ENCODE results near the gene FAAP100. TPM values are rescaled to one million over a fixed set of nuclear protein-coding genes. Genes with fewer than 3 reads are reported as not detected.

The FAAP100 gene
- total RNA-seq, 1 experiment from 2014 or later: 34.0 TPM

- no peaks in the 10 kb centered on the region for H3K36me3 ChIP-seq (ENCODE audit: low read depth)
- no peak overlapping the region for H2AFZ ChIP-seq
- H3K4me1 ChIP-seq (replicated peaks; ENCODE audit: insufficient read depth): no peaks in the 10 kb centered on the region
- no peaks in the 10 kb centered on the region for H3K27me3 ChIP-seq (ENCODE audit: insufficient read depth, low read depth)
- no peaks in the 10 kb centered on the region for H3K9me2 ChIP-seq (ENCODE audit: insufficient read depth)
- CTCF ChIA-PET: interaction anchor here (0.7 kb wide), 1 partner anchor 267 kb away, joined by 3 read pairs; no protein-coding TSS in a partner anchor
- intact Hi-C loops (cut with micrococcal nuclease; ENCODE audit: unreplicated experiment): loop anchor here (5.0 kb wide), 1 partner anchor 503 kb away; no protein-coding TSS in a partner anchor
- no peak overlapping the region for H3K27ac ChIP-seq
- POLR2A ChIA-PET (ENCODE audit: unreplicated experiment): interaction anchor here (1.1 kb wide), 1 partner anchor 19 kb away, joined by 4 read pairs; no protein-coding TSS in a partner anchor
- H3F3A ChIP-seq (ENCODE audit: insufficient read depth, low read depth): no peaks in the 10 kb centered on the region
- H3K9me3 ChIP-seq (ENCODE audit: insufficient read depth, low read depth): no peaks in the 10 kb centered on the region
- no peak for TF ChIP-seq EZH2 (IDR thresholded peaks at IDR 0.05; ENCODE audit: low read depth)
- no peak for TF ChIP-seq CTCF (conservative IDR thresholded peaks at IDR 0.05)
- DNase-seq: no peak
- H3K4me2 ChIP-seq: no peak overlapping the region
- H3K79me2 ChIP-seq (ENCODE audit: low read depth): no peaks in the 10 kb centered on the region
- H4K20me1 ChIP-seq (ENCODE audit: insufficient read depth): no peaks in the 10 kb centered on the region
- BruUV-seq (replicated peaks): no TSS peak
- H3K4me3 ChIP-seq: no peak overlapping the region
These were observed 61.9 kb downstream of the FAAP100 start for GRCh38 chr17:81489998-81490992.

Other genes starting within 250 kb of the FAAP100 start
- 33.7 and 35.4 TPM in 2 replicates for gene BAHCC1, start 156.9 kb downstream of the FAAP100 start, total RNA-seq (2021)
- gene ACTG1, start 39.6 kb downstream of the FAAP100 start, total RNA-seq (2021): 3,629 and 4,502 TPM in 2 replicates
- gene FSCN2, start 24.0 kb downstream of the FAAP100 start, total RNA-seq (2021): 4.3 and 11.5 TPM in 2 replicates
- 154 and 208 TPM in 2 replicates for gene NPLOC4, start 84.8 kb upstream of the FAAP100 start, total RNA-seq (2021)
- gene TSPAN10, start 84.8 kb upstream of the FAAP100 start, total RNA-seq (2021): 8.6 and 15.0 TPM in 2 replicates
- gene PDE6G, start 104.2 kb upstream of the FAAP100 start, total RNA-seq (2021): 0.68 and 1.3 TPM in 2 replicates
- 40.2 and 66.0 TPM in 2 replicates for gene OXLD1, start 114.3 kb upstream of the FAAP100 start, total RNA-seq (2021)
- gene CCDC137, start 114.4 kb upstream of the FAAP100 start, total RNA-seq (2021): 29.3 and 30.0 TPM in 2 replicates
- 41.7 and 48.3 TPM in 2 replicates for gene ARL16, start 131.4 kb upstream of the FAAP100 start, total RNA-seq (2021)
- 149 and 166 TPM in 2 replicates for gene HGS, start 131.7 kb upstream of the FAAP100 start, total RNA-seq (2021)
- 98.6 and 142 TPM in 2 replicates for gene MRPL12, start 151.0 kb upstream of the FAAP100 start, total RNA-seq (2021)
- 83.6 and 86.5 TPM in 2 replicates for gene SLC25A10, start 159.9 kb upstream of the FAAP100 start, total RNA-seq (2021)